Neural cell (in vitro differentiated cells): Measurements from ENCODE around the gene RAP1A.

Source experiments
- EP300 ChIP-seq: fragments of 450-650 bp; conservative IDR thresholded peaks from 2 replicates; pipeline ENCODE4 v1.6.1; 2014; ENCODE audit warnings: antibody characterized with exemption, mild to moderate bottlenecking, moderate library complexity; ENCODE audit not compliant: poor library complexity, severe bottlenecking
- EZH2 ChIP-seq: fragments of 200-600, 300-800 bp; shearing (Covaris generic), sonication (generic); IDR thresholded peaks from 2 replicates; pipeline ENCODE4 v1.6.1; 2014; ENCODE audit warnings: antibody characterized with exemption, low read length, borderline replicate concordance, mild to moderate bottlenecking; ENCODE audit not compliant: insufficient read depth, poor library complexity, severe bottlenecking
- MXI1 ChIP-seq: fragments of 450-650 bp; conservative IDR thresholded peaks from 2 replicates; pipeline ENCODE4 v1.6.1; 2014; ENCODE audit warnings: antibody characterized with exemption, mild to moderate bottlenecking; ENCODE audit not compliant: poor library complexity, severe bottlenecking
- POLR2AphosphoS5 ChIP-seq: IDR thresholded peaks from 2 replicates; pipeline ENCODE4 v1.6.1; 2012
- RAD21 ChIP-seq: fragments of 450-650 bp; conservative IDR thresholded peaks from 2 replicates; pipeline ENCODE4 v1.6.1; 2014; ENCODE audit warnings: antibody characterized with exemption, mild to moderate bottlenecking, moderate library complexity
- SMC3 ChIP-seq: fragments of 450-650 bp; conservative IDR thresholded peaks from 2 replicates; pipeline ENCODE4 v1.6.1; 2014; ENCODE audit warnings: antibody characterized with exemption, mild to moderate bottlenecking, moderate library complexity; ENCODE audit not compliant: poor library complexity
- TAF1 ChIP-seq: IDR thresholded peaks from 2 replicates; pipeline ENCODE4 v1.6.1; 2012; ENCODE audit warnings: low read depth
- TF ChIP-seq, protein P1 (sequence below): fragments of 450-650 bp; IDR thresholded peaks from 2 replicates; pipeline ENCODE4 v1.5.1; 2014; ENCODE audit warnings: antibody characterized with exemption, mild to moderate bottlenecking, moderate library complexity; ENCODE audit not compliant: poor library complexity, severe bottlenecking
- TF ChIP-seq, protein P2 (sequence below): IDR thresholded peaks from 2 replicates; pipeline ENCODE4 v1.6.1; 2012; ENCODE audit warnings: borderline replicate concordance

DNA sequence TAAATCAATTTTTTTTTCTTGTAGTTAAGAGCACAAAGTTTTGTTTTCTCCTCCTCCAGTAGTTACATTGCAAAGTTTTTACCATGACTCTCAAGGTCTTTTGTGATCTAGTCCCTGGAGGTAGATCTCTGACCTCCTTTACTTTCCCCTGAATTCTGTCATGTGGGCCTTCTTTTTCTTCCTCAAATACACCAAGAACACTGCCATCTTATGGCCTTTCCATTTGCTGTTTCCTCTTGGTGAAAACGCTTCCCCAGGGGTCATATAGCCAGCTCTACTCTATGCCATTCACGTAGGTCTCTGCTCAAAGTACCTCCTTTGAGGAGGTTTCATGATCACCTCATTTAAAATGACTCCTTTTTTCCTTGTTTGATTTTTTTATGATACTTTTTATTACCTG lies 138.8 kb downstream of the RAP1A start:
- TF ChIP-seq, protein P1, sequence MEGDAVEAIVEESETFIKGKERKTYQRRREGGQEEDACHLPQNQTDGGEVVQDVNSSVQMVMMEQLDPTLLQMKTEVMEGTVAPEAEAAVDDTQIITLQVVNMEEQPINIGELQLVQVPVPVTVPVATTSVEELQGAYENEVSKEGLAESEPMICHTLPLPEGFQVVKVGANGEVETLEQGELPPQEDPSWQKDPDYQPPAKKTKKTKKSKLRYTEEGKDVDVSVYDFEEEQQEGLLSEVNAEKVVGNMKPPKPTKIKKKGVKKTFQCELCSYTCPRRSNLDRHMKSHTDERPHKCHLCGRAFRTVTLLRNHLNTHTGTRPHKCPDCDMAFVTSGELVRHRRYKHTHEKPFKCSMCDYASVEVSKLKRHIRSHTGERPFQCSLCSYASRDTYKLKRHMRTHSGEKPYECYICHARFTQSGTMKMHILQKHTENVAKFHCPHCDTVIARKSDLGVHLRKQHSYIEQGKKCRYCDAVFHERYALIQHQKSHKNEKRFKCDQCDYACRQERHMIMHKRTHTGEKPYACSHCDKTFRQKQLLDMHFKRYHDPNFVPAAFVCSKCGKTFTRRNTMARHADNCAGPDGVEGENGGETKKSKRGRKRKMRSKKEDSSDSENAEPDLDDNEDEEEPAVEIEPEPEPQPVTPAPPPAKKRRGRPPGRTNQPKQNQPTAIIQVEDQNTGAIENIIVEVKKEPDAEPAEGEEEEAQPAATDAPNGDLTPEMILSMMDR, result no peak
- TF ChIP-seq POLR2AphosphoS5 (no peak), EZH2 (no peak), MXI1 (no peak), SMC3 (peak; percentile 27), RAD21 (no peak), TAF1 (no peak), EP300 (no peak)
- TF ChIP-seq, protein P2, sequence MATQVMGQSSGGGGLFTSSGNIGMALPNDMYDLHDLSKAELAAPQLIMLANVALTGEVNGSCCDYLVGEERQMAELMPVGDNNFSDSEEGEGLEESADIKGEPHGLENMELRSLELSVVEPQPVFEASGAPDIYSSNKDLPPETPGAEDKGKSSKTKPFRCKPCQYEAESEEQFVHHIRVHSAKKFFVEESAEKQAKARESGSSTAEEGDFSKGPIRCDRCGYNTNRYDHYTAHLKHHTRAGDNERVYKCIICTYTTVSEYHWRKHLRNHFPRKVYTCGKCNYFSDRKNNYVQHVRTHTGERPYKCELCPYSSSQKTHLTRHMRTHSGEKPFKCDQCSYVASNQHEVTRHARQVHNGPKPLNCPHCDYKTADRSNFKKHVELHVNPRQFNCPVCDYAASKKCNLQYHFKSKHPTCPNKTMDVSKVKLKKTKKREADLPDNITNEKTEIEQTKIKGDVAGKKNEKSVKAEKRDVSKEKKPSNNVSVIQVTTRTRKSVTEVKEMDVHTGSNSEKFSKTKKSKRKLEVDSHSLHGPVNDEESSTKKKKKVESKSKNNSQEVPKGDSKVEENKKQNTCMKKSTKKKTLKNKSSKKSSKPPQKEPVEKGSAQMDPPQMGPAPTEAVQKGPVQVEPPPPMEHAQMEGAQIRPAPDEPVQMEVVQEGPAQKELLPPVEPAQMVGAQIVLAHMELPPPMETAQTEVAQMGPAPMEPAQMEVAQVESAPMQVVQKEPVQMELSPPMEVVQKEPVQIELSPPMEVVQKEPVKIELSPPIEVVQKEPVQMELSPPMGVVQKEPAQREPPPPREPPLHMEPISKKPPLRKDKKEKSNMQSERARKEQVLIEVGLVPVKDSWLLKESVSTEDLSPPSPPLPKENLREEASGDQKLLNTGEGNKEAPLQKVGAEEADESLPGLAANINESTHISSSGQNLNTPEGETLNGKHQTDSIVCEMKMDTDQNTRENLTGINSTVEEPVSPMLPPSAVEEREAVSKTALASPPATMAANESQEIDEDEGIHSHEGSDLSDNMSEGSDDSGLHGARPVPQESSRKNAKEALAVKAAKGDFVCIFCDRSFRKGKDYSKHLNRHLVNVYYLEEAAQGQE, result no peak
